Astrocyte (in vitro differentiated cells and primary cell): Measurements from ENCODE around the gene LRRTM4. TPM values are rescaled to one million over a fixed set of nuclear protein-coding genes. Genes with fewer than 3 reads are reported as not detected.
"Not testable (repeated sequence)": the region's sequence is repeated elsewhere in the genome, so short reads cannot be mapped to it uniquely, and the experiment has no call there.

Source experiments
- DNase-seq: peaks from one replicate; pipeline ENCODE4 v3.0.0-alpha.2; 2010; ENCODE audit warnings: low read depth
- FAIRE-seq: peaks from 2 replicates; lab custom pipeline; 2011; peaks lifted over from hg19 to GRCh38; lab: Jason Lieb, UNC
- H2AFZ ChIP-seq: 2 replicates; pipeline ENCODE4 v1.6.0; 2012; ENCODE audit warnings: low read depth, low read length, inconsistent platforms
- H3K27ac ChIP-seq: 2 replicates; pipeline ENCODE4 v1.5.1; 2011; ENCODE audit warnings: low read depth, low read length, inconsistent platforms
- H3K27me3 ChIP-seq: 2 replicates; pipeline ENCODE4 v1.6.0; 2011; ENCODE audit warnings: low read length, inconsistent platforms; ENCODE audit not compliant: insufficient read depth
- H3K36me3 ChIP-seq: 2 replicates; pipeline ENCODE4 v1.5.1; 2011; ENCODE audit warnings: low read length, inconsistent platforms; ENCODE audit not compliant: insufficient read depth
- H3K4me1 ChIP-seq: 2 replicates; pipeline ENCODE4 v1.5.1; 2011; ENCODE audit warnings: low read length, inconsistent platforms; ENCODE audit not compliant: insufficient read depth
- H3K4me2 ChIP-seq: 2 replicates; pipeline ENCODE4 v1.6.0; 2012; ENCODE audit warnings: low read length, inconsistent platforms
- H3K4me3 ChIP-seq: 2 replicates; pipeline ENCODE4 v1.5.1; 2011; ENCODE audit warnings: low read depth, mild to moderate bottlenecking, low read length, inconsistent platforms; ENCODE audit not compliant: insufficient read depth
- H3K79me2 ChIP-seq: 2 replicates; pipeline ENCODE4 v1.6.0; 2012; ENCODE audit warnings: mild to moderate bottlenecking, low read length, inconsistent platforms; ENCODE audit not compliant: insufficient read depth
- H3K9ac ChIP-seq: 2 replicates; pipeline ENCODE4 v1.6.0; 2012; ENCODE audit warnings: mild to moderate bottlenecking, low read length, inconsistent platforms
- H3K9me3 ChIP-seq: 2 replicates; pipeline ENCODE4 v1.5.1; 2012; ENCODE audit warnings: low read depth, mild to moderate bottlenecking, low read length, inconsistent platforms; ENCODE audit not compliant: insufficient read depth
- H4K20me1 ChIP-seq: 2 replicates; pipeline ENCODE4 v1.6.0; 2012; ENCODE audit warnings: low read length, inconsistent platforms; ENCODE audit not compliant: insufficient read depth
- H3K27ac Mint-ChIP-seq: one replicate; pipeline ENCODE4 v1.8.0; 2021; ENCODE audit warnings: mild to moderate bottlenecking, mixed read lengths; ENCODE audit not compliant: unreplicated experiment
- H3K27me3 Mint-ChIP-seq: one replicate; pipeline ENCODE4 v1.8.0; 2021; ENCODE audit warnings: low read depth, mixed read lengths; ENCODE audit not compliant: unreplicated experiment
- H3K36me3 Mint-ChIP-seq: one replicate; pipeline ENCODE4 v1.8.0; 2021; ENCODE audit warnings: low read depth, mixed read lengths; ENCODE audit not compliant: unreplicated experiment
- H3K4me1 Mint-ChIP-seq: one replicate; pipeline ENCODE4 v1.8.0; 2021; ENCODE audit warnings: low read depth, mixed read lengths; ENCODE audit not compliant: unreplicated experiment
- H3K4me3 Mint-ChIP-seq: one replicate; pipeline ENCODE4 v1.8.0; 2021; ENCODE audit warnings: mild to moderate bottlenecking, moderate library complexity, mixed read lengths; ENCODE audit not compliant: unreplicated experiment
- H3K9me3 Mint-ChIP-seq: one replicate; pipeline ENCODE4 v1.8.0; 2021; ENCODE audit warnings: mild to moderate bottlenecking, mixed read lengths; ENCODE audit not compliant: unreplicated experiment
- EZH2 ChIP-seq: IDR thresholded peaks from 2 replicates; pipeline ENCODE4 v1.6.1; 2012; ENCODE audit warnings: mild to moderate bottlenecking, low read length, inconsistent platforms; ENCODE audit not compliant: insufficient read depth
- total RNA-seq: library from RNA; stranded (reverse); gene quantifications from 2 replicates; pipeline ENCODE4 v1.2.1, GENCODE V29; 2021
- TF ChIP-seq, protein P1 (sequence below): IDR thresholded peaks from 2 replicates; pipeline ENCODE4 v1.5.1; 2011; ENCODE audit warnings: low read depth, mild to moderate bottlenecking, inconsistent platforms, low read length, moderate library complexity; ENCODE audit not compliant: insufficient read depth

Gene LRRTM4
- total RNA-seq, 1 donor from 2014 or later, result 0.59 TPM

DNA sequence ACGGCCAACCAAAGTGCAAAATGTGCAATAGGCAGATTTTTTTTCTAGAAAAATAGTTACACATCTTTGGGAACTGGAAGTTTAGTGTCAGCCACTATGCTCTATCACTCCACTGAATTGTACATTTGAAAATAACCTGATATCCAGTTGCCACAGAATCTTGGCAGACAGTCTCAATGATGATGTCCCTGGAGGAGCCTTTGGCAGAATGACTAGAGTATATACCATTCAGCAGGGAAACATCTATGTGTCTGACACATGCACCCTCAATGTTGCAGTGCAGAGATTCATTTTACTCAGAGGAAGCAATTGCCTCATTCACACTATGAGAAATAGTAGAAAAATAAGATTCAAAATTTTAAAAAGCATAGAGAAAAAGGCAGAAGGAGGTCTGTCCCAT is 475.8 kb downstream of the LRRTM4 start:
- no peaks in the 10 kb centered on the region for H4K20me1 ChIP-seq
- no peak overlapping the region for H3K4me3 ChIP-seq
- H2AFZ ChIP-seq, result no peak overlapping the region
- FAIRE-seq (no peak), DNase-seq (no peak)
- H3K27me3 ChIP-seq, result no peaks in the 10 kb centered on the region
- H3K79me2 ChIP-seq, result no peaks in the 10 kb centered on the region
- H3K4me1 ChIP-seq, result no peaks in the 10 kb centered on the region
- H3K36me3 ChIP-seq, result no peaks in the 10 kb centered on the region
- Mint-ChIP-seq H3K27ac (no peak overlapping the region), H3K4me1 (no peaks in the 10 kb centered on the region), H3K4me3 (no peak overlapping the region), H3K36me3 (no peaks in the 10 kb centered on the region), H3K27me3 (no peaks in the 10 kb centered on the region), H3K9me3 (no peaks in the 10 kb centered on the region)
- no peaks in the 10 kb centered on the region for H3K9me3 ChIP-seq
- no peak overlapping the region for H3K9ac ChIP-seq
- no peak overlapping the region for H3K27ac ChIP-seq
- TF ChIP-seq, protein P1, sequence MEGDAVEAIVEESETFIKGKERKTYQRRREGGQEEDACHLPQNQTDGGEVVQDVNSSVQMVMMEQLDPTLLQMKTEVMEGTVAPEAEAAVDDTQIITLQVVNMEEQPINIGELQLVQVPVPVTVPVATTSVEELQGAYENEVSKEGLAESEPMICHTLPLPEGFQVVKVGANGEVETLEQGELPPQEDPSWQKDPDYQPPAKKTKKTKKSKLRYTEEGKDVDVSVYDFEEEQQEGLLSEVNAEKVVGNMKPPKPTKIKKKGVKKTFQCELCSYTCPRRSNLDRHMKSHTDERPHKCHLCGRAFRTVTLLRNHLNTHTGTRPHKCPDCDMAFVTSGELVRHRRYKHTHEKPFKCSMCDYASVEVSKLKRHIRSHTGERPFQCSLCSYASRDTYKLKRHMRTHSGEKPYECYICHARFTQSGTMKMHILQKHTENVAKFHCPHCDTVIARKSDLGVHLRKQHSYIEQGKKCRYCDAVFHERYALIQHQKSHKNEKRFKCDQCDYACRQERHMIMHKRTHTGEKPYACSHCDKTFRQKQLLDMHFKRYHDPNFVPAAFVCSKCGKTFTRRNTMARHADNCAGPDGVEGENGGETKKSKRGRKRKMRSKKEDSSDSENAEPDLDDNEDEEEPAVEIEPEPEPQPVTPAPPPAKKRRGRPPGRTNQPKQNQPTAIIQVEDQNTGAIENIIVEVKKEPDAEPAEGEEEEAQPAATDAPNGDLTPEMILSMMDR, result no peak
- no peak for TF ChIP-seq EZH2
- no peak overlapping the region for H3K4me2 ChIP-seq

DNA sequence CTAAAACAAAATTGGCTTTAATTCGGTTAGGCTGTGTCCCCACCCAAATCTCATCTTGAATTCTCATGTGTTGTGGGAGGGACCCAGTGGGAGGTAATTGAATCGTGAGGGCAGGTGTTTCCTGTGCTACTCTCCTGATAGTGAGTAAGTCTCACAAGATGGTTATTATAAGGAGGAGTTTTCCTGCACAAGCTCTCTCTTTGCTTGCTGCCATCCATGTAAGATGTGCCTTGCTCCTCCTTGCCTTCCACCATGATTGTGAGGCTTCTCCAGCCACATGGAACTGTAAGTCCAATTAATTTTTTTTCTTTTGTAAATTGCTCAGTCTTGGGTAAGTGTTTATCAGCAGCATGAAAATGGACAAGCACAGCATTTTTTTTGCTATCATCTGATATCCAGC is 476.7 kb downstream of the LRRTM4 start:
- H3K4me3 Mint-ChIP-seq, H3K4me1 Mint-ChIP-seq, H2AFZ ChIP-seq, H3K9me3 Mint-ChIP-seq, H3K4me1 ChIP-seq, H4K20me1 ChIP-seq, DNase-seq, H3K27ac Mint-ChIP-seq, H3K9ac ChIP-seq, H3K4me3 ChIP-seq, H3K27ac ChIP-seq, H3K79me2 ChIP-seq, H3K4me2 ChIP-seq, H3K27me3 Mint-ChIP-seq, FAIRE-seq, H3K9me3 ChIP-seq, H3K36me3 ChIP-seq, H3K27me3 ChIP-seq, H3K36me3 Mint-ChIP-seq: not testable (repeated sequence)

DNA sequence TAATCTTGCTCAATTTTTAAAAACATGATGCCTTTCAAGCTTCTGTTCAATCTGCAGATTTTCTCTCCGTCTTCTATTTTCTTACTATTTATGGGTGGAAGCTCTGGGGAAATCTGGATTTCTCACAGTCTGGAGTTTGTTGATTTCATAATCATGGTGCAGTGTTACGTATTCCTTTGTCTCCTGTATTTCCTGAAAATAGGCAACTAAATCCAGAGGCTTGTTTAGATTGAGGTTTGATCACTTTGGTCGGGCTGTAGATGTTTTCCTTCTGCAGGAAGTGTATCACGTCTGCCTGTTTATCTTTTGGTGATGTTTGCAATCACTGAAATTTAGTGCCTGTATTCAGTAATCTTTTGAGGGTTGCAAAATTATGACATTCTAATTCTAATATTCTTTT is 487.7 kb downstream of the LRRTM4 start:
- no peak overlapping the region for H3K9ac ChIP-seq
- H3K27me3 ChIP-seq, result no peaks in the 10 kb centered on the region
- no peaks in the 10 kb centered on the region for H3K79me2 ChIP-seq
- no peaks in the 10 kb centered on the region for H4K20me1 ChIP-seq
- no peaks in the 10 kb centered on the region for H3K4me1 Mint-ChIP-seq
- no peaks in the 10 kb centered on the region for H3K9me3 ChIP-seq
- no peaks in the 10 kb centered on the region for H3K36me3 Mint-ChIP-seq
- no peak overlapping the region for H3K4me3 Mint-ChIP-seq
- FAIRE-seq (no peak), DNase-seq (no peak)
- no peak overlapping the region for H3K27ac Mint-ChIP-seq
- H3K9me3 Mint-ChIP-seq, result no peaks in the 10 kb centered on the region
- H3K27ac ChIP-seq, result no peak overlapping the region
- H3K36me3 ChIP-seq, result no peaks in the 10 kb centered on the region
- no peaks in the 10 kb centered on the region for H3K27me3 Mint-ChIP-seq
- no peak overlapping the region for H3K4me2 ChIP-seq
- no peak overlapping the region for H3K4me3 ChIP-seq
- no peak overlapping the region for H2AFZ ChIP-seq
- no peak for TF ChIP-seq EZH2
- TF ChIP-seq, protein P1, result no peak
- H3K4me1 ChIP-seq, result no peaks in the 10 kb centered on the region

- H3K27me3 ChIP-seq, H4K20me1 ChIP-seq, H3K9me3 Mint-ChIP-seq, H3K9me3 ChIP-seq, H3K4me3 ChIP-seq, H3K27ac ChIP-seq, DNase-seq, H3K36me3 Mint-ChIP-seq, H3K4me3 Mint-ChIP-seq, H3K27ac Mint-ChIP-seq, H2AFZ ChIP-seq, H3K79me2 ChIP-seq, H3K4me2 ChIP-seq, H3K27me3 Mint-ChIP-seq, H3K36me3 ChIP-seq, H3K4me1 Mint-ChIP-seq, FAIRE-seq, H3K9ac ChIP-seq, H3K4me1 ChIP-seq: not testable (repeated sequence)
Measured at GRCh38 chr2:77029237-77029636, 492.9 kb downstream of the LRRTM4 start.
